ENCODE results near the gene OTUD4.

Gene OTUD4

GRCh38 chr4:145213245-145213644 lies 32.9 kb upstream of the OTUD4 start:
- TF ChIP-seq CTCF (IDR thresholded peaks at IDR 0.05; ENCODE audit: low read depth, low read length, missing control alignments): no peak
- no peak overlapping the region for H3K4me3 ChIP-seq (ENCODE audit: low read depth, low read length)
- no peak for DNase-seq (ENCODE audit: low read depth)

- TF ChIP-seq CTCF (IDR thresholded peaks at IDR 0.05; ENCODE audit: low read depth, low read length, missing control alignments): no peak
- no peak overlapping the region for H3K4me3 ChIP-seq (ENCODE audit: low read depth, low read length)
- no peak for DNase-seq (ENCODE audit: low read depth)
Measured at GRCh38 chr4:145207934-145208333, 27.5 kb upstream of the OTUD4 start.

- DNase-seq (ENCODE audit: low read depth): no peak
- H3K4me3 ChIP-seq (ENCODE audit: low read depth, low read length): no peak overlapping the region
- TF ChIP-seq CTCF (IDR thresholded peaks at IDR 0.05; ENCODE audit: low read depth, low read length, missing control alignments): no peak
Measured at GRCh38 chr4:145203410-145203809, 23.0 kb upstream of the OTUD4 start.

GRCh38 chr4:145200366-145200765 lies 20.0 kb upstream of the OTUD4 start:
- no peak for DNase-seq (ENCODE audit: low read depth)
- H3K4me3 ChIP-seq (ENCODE audit: low read depth, low read length): no peak overlapping the region
- TF ChIP-seq CTCF (IDR thresholded peaks at IDR 0.05; ENCODE audit: low read depth, low read length, missing control alignments): no peak

GRCh38 chr4:145199051-145199716 lies 18.8 kb upstream of the OTUD4 start:
- no peak for TF ChIP-seq CTCF (IDR thresholded peaks at IDR 0.05; ENCODE audit: low read depth, low read length, missing control alignments)
- DNase-seq (ENCODE audit: low read depth): no peak
- no peak overlapping the region for H3K4me3 ChIP-seq (ENCODE audit: low read depth, low read length)

- TF ChIP-seq CTCF (IDR thresholded peaks at IDR 0.05; ENCODE audit: low read depth, low read length, missing control alignments): no peak
- DNase-seq (ENCODE audit: low read depth): no peak
- no peak overlapping the region for H3K4me3 ChIP-seq (ENCODE audit: low read depth, low read length)
Measured at GRCh38 chr4:145196747-145197146, 16.4 kb upstream of the OTUD4 start.

Data from GM12864 (cell line).